ENCODE measurements around the gene COL6A1.

DNA sequence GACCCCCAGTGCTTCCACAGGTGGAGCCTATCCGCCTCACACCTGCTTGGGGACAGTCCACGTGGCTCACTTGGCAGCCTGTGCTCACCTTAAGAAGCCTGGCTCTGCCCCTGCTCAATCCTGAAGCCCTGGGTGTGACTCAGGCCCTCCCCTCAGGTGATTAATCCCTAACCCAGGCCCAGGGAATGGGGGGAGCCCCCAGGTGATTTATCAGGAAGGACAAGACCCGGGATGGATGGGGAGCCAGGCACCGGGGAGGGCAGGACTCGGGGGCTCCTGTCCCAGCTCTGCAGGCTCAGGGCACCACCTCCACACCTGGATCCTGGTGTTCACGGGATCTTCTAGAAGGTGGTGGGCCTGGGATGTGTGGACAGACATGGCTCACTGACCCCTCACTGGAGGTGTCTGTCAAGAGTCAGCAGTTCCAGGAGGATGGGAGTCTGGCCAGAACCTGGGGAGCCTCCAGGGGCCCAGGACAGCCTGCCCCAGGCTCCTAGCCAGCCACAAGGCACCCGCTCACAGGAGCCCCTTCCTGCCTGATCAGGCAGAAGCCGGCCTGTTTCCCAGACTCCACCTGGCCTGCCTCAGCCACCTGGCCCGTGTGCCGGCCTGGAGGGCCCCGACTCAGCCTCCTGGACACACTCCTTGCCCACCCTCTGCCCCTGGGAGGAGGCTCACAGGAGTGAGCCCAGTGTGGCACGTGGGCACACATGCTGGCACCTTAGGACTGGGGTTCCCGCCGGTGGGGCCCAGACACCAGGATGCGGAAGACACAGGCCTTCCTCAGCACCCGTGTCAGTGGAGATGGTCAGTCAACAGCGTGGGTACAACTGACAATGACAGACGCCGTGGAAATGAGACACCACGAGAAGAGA, 38.6 kb upstream of the COL6A1 start:
- no peak for TF ChIP-seq TAF1 (IDR thresholded peaks at IDR 0.05; ENCODE audit: borderline replicate concordance, insufficient read depth, low read length)
- TF ChIP-seq REST (IDR thresholded peaks at IDR 0.05; ENCODE audit: insufficient read depth in 1 of 2, low read depth in 2 of 2, low read length in 2 of 2), result no peak
- TF ChIP-seq POLR2AphosphoS5 (IDR thresholded peaks at IDR 0.05; ENCODE audit: low read depth, low read length), result no peak

All from PFSK-1 (cell line).